CD14-positive monocyte (primary cell): Measurements from ENCODE around the gene STARD5. TPM values are rescaled to one million over a fixed set of nuclear protein-coding genes. Genes with fewer than 3 reads are reported as not detected.

Source experiments
- DNase-seq, 3 donors: peaks; one replicate each; pipeline ENCODE4 v3.0.0-alpha.2; 2011 to 2022
- H2AFZ ChIP-seq: 2 replicates; pipeline ENCODE4 v1.6.0; 2012; ENCODE audit warnings: mild to moderate bottlenecking, low read depth, low read length, inconsistent platforms; ENCODE audit not compliant: insufficient read depth, poor library complexity, severe bottlenecking
- H3K27ac ChIP-seq, 2 donors: 1 replicate in 1 of 2; 2 replicates in 1 of 2; pipeline ENCODE4 v1.5.1; 2012 to 2013; ENCODE audit warnings: low read length in 2 of 2, control low read depth in 1 of 2, inconsistent platforms in 1 of 2, low read depth in 1 of 2, mild to moderate bottlenecking in 1 of 2
- H3K27me3 ChIP-seq, 2 donors: one replicate each; pipeline versions ENCODE4 v1.6.0 to v1.6.1; 2011 to 2013; ENCODE audit warnings: low read length in 2 of 2; ENCODE audit not compliant: control insufficient read depth in 2 of 2, insufficient read depth in 2 of 2
- H3K36me3 ChIP-seq, 2 donors: replicated peaks in 1 of 2; 1 replicate in 1 of 2; 2 replicates in 1 of 2; pipeline versions ENCODE4 v1.5.1 to v1.6.1; 2012 to 2013; ENCODE audit warnings: low read length in 2 of 2, control low read depth in 1 of 2, inconsistent platforms in 1 of 2, mild to moderate bottlenecking in 1 of 2; ENCODE audit not compliant: insufficient read depth in 2 of 2, control insufficient read depth in 1 of 2
- H3K4me1 ChIP-seq, 2 donors: 1 replicate in 1 of 2; 2 replicates in 1 of 2; pipeline versions ENCODE4 v1.5.1 to v1.6.1; 2012 to 2013; ENCODE audit warnings: low read length in 2 of 2, control low read depth in 1 of 2, inconsistent platforms in 1 of 2, mild to moderate bottlenecking in 1 of 2, moderate library complexity in 1 of 2; ENCODE audit not compliant: insufficient read depth in 2 of 2, control insufficient read depth in 1 of 2
- H3K4me2 ChIP-seq: replicated peaks from 2 replicates; pipeline ENCODE3; 2012; ENCODE audit warnings: low read length, moderate library complexity, mild to moderate bottlenecking; ENCODE audit not compliant: poor library complexity, severe bottlenecking; ENCODE audit errors: extremely low read depth
- H3K4me3 ChIP-seq, 3 experiments: fragments of 200-600 bp in 1 of 3; sonication (generic) in 1 of 3; replicated peaks in 1 of 3; 1 replicate in 2 of 3; 2 replicates in 1 of 3; pipeline ENCODE4 v1.5.1; 2011 to 2013; ENCODE audit warnings: low read length in 3 of 3, mild to moderate bottlenecking in 3 of 3, control low read depth in 2 of 3, low read depth in 2 of 3, inconsistent platforms in 1 of 3, moderate library complexity in 1 of 3
- H3K79me2 ChIP-seq: 2 replicates; pipeline ENCODE4 v1.6.0; 2012; ENCODE audit warnings: mild to moderate bottlenecking, control low read depth, inconsistent platforms, low read length, moderate library complexity; ENCODE audit not compliant: insufficient read depth
- H3K9ac ChIP-seq: 2 replicates; pipeline ENCODE4 v1.6.0; 2017; ENCODE audit warnings: low read length, mild to moderate bottlenecking; ENCODE audit not compliant: insufficient read depth, poor library complexity, severe bottlenecking
- H3K9me3 ChIP-seq, 2 donors: replicated peaks in 1 of 2; 1 replicate in 1 of 2; 2 replicates in 1 of 2; pipeline versions ENCODE4 v1.5.1 to v1.6.1; 2012 to 2013; ENCODE audit warnings: low read length in 2 of 2, control low read depth in 1 of 2; ENCODE audit not compliant: control insufficient read depth in 1 of 2, insufficient read depth in 1 of 2
- H4K20me1 ChIP-seq: 2 replicates; pipeline ENCODE4 v1.6.0; 2012; ENCODE audit warnings: mild to moderate bottlenecking, low read length, control low read depth, moderate library complexity; ENCODE audit not compliant: insufficient read depth
- H3K27ac Mint-ChIP-seq, 7 donors: one replicate each; pipeline ENCODE4 v1.8.0; 2020; ENCODE audit warnings: mild to moderate bottlenecking in 7 of 7, mixed read lengths in 7 of 7, moderate library complexity in 6 of 7, inconsistent platforms in 2 of 7
- H3K27me3 Mint-ChIP-seq, 3 donors: one replicate each; pipeline ENCODE4 v1.8.0; 2021 to 2022; ENCODE audit warnings: low read depth in 3 of 3, mild to moderate bottlenecking in 3 of 3, mixed read lengths in 3 of 3, moderate library complexity in 3 of 3, inconsistent platforms in 1 of 3
- H3K36me3 Mint-ChIP-seq, 2 donors: one replicate each; pipeline ENCODE4 v1.8.0; 2020; ENCODE audit warnings: mixed read lengths in 2 of 2, inconsistent platforms in 1 of 2, mild to moderate bottlenecking in 1 of 2
- H3K4me1 Mint-ChIP-seq: one replicate; pipeline ENCODE4 v1.8.0; 2020; ENCODE audit warnings: mild to moderate bottlenecking, mixed read lengths
- H3K4me3 Mint-ChIP-seq, 2 donors: one replicate each; pipeline ENCODE4 v1.8.0; 2020; ENCODE audit warnings: mild to moderate bottlenecking in 2 of 2, mixed read lengths in 2 of 2, moderate library complexity in 1 of 2
- H3K9me3 Mint-ChIP-seq, 7 donors: one replicate each; pipeline ENCODE4 v1.8.0; 2020 to 2022; ENCODE audit warnings: mixed read lengths in 7 of 7, mild to moderate bottlenecking in 6 of 7, moderate library complexity in 6 of 7, inconsistent platforms in 2 of 7
- CTCF ChIP-seq: fragments of 200-600 bp; IDR thresholded peaks from one replicate; pipeline ENCODE4 v1.8.0; 2022; ENCODE audit warnings: antibody characterized with exemption, mild to moderate bottlenecking
- WGBS: methylation state at CpG from one replicate; pipeline ENCODE4 v1.1.5; 2013; ENCODE audit warnings: missing lambda C conversion rate; ENCODE audit not compliant: insufficient coverage; 5-methylcytosine and 5-hydroxymethylcytosine counted together
- intact Hi-C, 2 donors: fragments of 100-400 bp; cut with micrococcal nuclease; formaldehyde crosslinking; loops; one replicate each; pipeline versions ENCODE4 v1.15.0 to v1.15.1; 2023
- polyA plus RNA-seq, 3 donors: library from polyadenylated mRNA; depleted of rRNA in 1 of 3; unstranded in 2 of 3; stranded (reverse) in 1 of 3; fragments of 300-500 nt in 2 of 3; fragments of >200 nt in 1 of 3; fragmentation: Illumina TruSeq in 2 of 3; gene quantifications; 1 replicate in 2 of 3; 2 replicates in 1 of 3; pipeline ENCODE4 v1.2.3, GENCODE V29; 2012 to 2021

The STARD5 gene
- polyA plus RNA-seq, 3 donors = 1.5 to 15.1 (median 2.5) TPM

- H3K36me3 ChIP-seq = no peaks in the 10 kb centered on the region
- intact Hi-C loops = loop anchor here in 1 of 2 donors (5.0 kb wide), 1 partner anchor 67 kb away; no protein-coding TSS in a partner anchor
- no peaks in the 10 kb centered on the region for H4K20me1 ChIP-seq
- no peak overlapping the region for H3K4me3 ChIP-seq
- no peak overlapping the region for H3K9ac ChIP-seq
- Mint-ChIP-seq H3K36me3 (no peaks in the 10 kb centered on the region), H3K27ac (no peak overlapping the region), H3K4me3 (no peak overlapping the region), H3K9me3 (peaks cover 0 to 2% (median 0%) of the 10 kb centered on the region in 7 donors), H3K27me3 (peaks cover 0 to 2% (median 0%) of the 10 kb centered on the region in 3 donors), H3K4me1 (peaks cover 28% of the 10 kb centered on the region)
- no peak overlapping the region for H3K4me2 ChIP-seq
- no peaks in the 10 kb centered on the region for H3K9me3 ChIP-seq
- no peak for TF ChIP-seq CTCF
- no CpG with 5 or more reads among the region's 3 CpGs for WGBS
- H3K27ac ChIP-seq = no peak overlapping the region
- peaks cover 12 to 22% of the 10 kb centered on the region in 2 donors for H3K4me1 ChIP-seq
- no peaks in the 10 kb centered on the region for H3K27me3 ChIP-seq
- no peak overlapping the region for H2AFZ ChIP-seq
- no peak for DNase-seq
- H3K79me2 ChIP-seq = no peaks in the 10 kb centered on the region
These were observed 53.8 kb downstream of the STARD5 start for GRCh38 chr15:81270188-81270587.

- Histone ChIP-seq H3K4me1 (peaks cover 12 to 23% of the 10 kb centered on the region in 2 donors), H3K27ac (no peak overlapping the region), H2AFZ (no peak overlapping the region), H3K9me3 (no peaks in the 10 kb centered on the region), H3K4me3 (no peak overlapping the region), H3K27me3 (peaks cover 2 to 3% of the 10 kb centered on the region in 2 donors), H3K79me2 (no peaks in the 10 kb centered on the region), H4K20me1 (no peaks in the 10 kb centered on the region), H3K4me2 (no peak overlapping the region), H3K36me3 (no peaks in the 10 kb centered on the region), H3K9ac (no peak overlapping the region)
- Mint-ChIP-seq H3K27ac (peak overlapping the region in 4 of 7 donors; percentile 27 to 72 (median 44)), H3K4me3 (no peak overlapping the region), H3K9me3 (peaks cover 0 to 2% (median 0%) of the 10 kb centered on the region in 7 donors), H3K36me3 (no peaks in the 10 kb centered on the region), H3K4me1 (peaks cover 27% of the 10 kb centered on the region), H3K27me3 (peaks cover 5 to 10% (median 8%) of the 10 kb centered on the region in 3 donors)
- TF ChIP-seq CTCF = no peak
- DNase-seq = peak in 2 of 3 donors; percentile 25 to 53
- WGBS = 53% methylated on average over 6 of the region's 10 CpGs
- intact Hi-C loops = loop anchor here (5.0 to 10.0 kb wide), 2 partner anchors 292 to 814 kb away; no protein-coding TSS in a partner anchor
These were observed 54.9 kb downstream of the STARD5 start for GRCh38 chr15:81268881-81269601.
